Caco-2 (cell line): ENCODE results near the gene JAG2. TPM values are rescaled to one million over a fixed set of nuclear protein-coding genes. Genes with fewer than 3 reads are reported as not detected.
A peak's percentile ranks its signal among the peaks of the same experiment; 100 is the strongest.

Experiments used
- BruUV-seq: library from RNA; stranded (reverse); fragments of 400-500 nt; replicated peaks from 2 replicates; lab custom pipeline; 2021; lab: Mats Ljungman, UMichigan
- CTCF ChIA-PET: fragments of 300-600 bp; sonication (Branson Sonifier 250); formaldehyde crosslinking; loops from one replicate; lab custom pipeline; 2022; ENCODE audit warnings: antibody characterized with exemption; lab: Charles Lee
- POLR2A ChIA-PET: fragments of 300-600 bp; sonication (Branson Sonifier 250); formaldehyde crosslinking; loops from one replicate; lab custom pipeline; 2022; ENCODE audit warnings: antibody characterized with exemption; lab: Charles Lee
- DNase-seq, 2 experiments: peaks; one replicate each; pipeline versions ENCODE4 v3.0.0 to v3.0.0-alpha.2; 2020 to 2022
- H3K27me3 ChIP-seq: replicated peaks from 2 replicates; pipeline ENCODE4 v1.6.0; 2011; ENCODE audit warnings: low read length; ENCODE audit not compliant: control insufficient read depth, insufficient read depth
- H3K36me3 ChIP-seq: 2 replicates; pipeline ENCODE4 v1.5.1; 2011; ENCODE audit warnings: low read length; ENCODE audit not compliant: control insufficient read depth, insufficient read depth
- H3K4me1 ChIP-seq: fragments of 250-450 bp; sonication (Bioruptor Pico); 2 replicates; pipeline ENCODE4 v1.5.1; 2020; ENCODE audit warnings: mild to moderate bottlenecking
- H3K4me3 ChIP-seq: 2 replicates; pipeline ENCODE4 v1.5.1; 2011; ENCODE audit warnings: low read depth, mild to moderate bottlenecking, control low read depth, low read length
- H3K9me3 ChIP-seq: fragments of 250-450 bp; sonication (Bioruptor Pico); 2 replicates; pipeline ENCODE4 v1.5.1; 2020; ENCODE audit warnings: mild to moderate bottlenecking, moderate library complexity
- H3K27ac Mint-ChIP-seq: one replicate; pipeline ENCODE4 v1.8.0; 2022; ENCODE audit warnings: mixed read lengths; ENCODE audit not compliant: unreplicated experiment
- H3K27me3 Mint-ChIP-seq: one replicate; pipeline ENCODE4 v1.8.0; 2022; ENCODE audit warnings: mixed read lengths; ENCODE audit not compliant: insufficient read depth, unreplicated experiment
- H3K36me3 Mint-ChIP-seq: one replicate; pipeline ENCODE4 v1.8.0; 2022; ENCODE audit warnings: mild to moderate bottlenecking, mixed read lengths; ENCODE audit not compliant: insufficient read depth, unreplicated experiment
- H3K4me1 Mint-ChIP-seq: one replicate; pipeline ENCODE4 v1.8.0; 2022; ENCODE audit warnings: low read depth, mixed read lengths; ENCODE audit not compliant: unreplicated experiment
- H3K4me3 Mint-ChIP-seq: one replicate; pipeline ENCODE4 v1.8.0; 2022; ENCODE audit warnings: mild to moderate bottlenecking, moderate library complexity, mixed read lengths; ENCODE audit not compliant: unreplicated experiment
- H3K9me3 Mint-ChIP-seq: one replicate; pipeline ENCODE4 v1.8.0; 2022; ENCODE audit warnings: mixed read lengths; ENCODE audit not compliant: unreplicated experiment
- intact Hi-C: fragments of 100-400 bp; cut with micrococcal nuclease; formaldehyde crosslinking; loops from one replicate; pipeline ENCODE4 v1.10.0; 2022; ENCODE audit not compliant: unreplicated experiment
- total RNA-seq: library from RNA; stranded (reverse); gene quantifications from 2 replicates; pipeline ENCODE4 v1.2.3, GENCODE V29; 2022
- TF ChIP-seq, protein P1 (sequence below), 2 experiments: fragments of 200-600 bp in 1 of 2; IDR thresholded peaks; 1 replicate in 1 of 2; 2 replicates in 1 of 2; pipeline versions ENCODE4 v1.5.1 to v1.8.0; 2011 to 2022; ENCODE audit warnings: antibody characterized with exemption in 1 of 2, control low read depth in 1 of 2, inconsistent platforms in 1 of 2, low read depth in 1 of 2, low read length in 1 of 2, mild to moderate bottlenecking in 1 of 2, moderate library complexity in 1 of 2; ENCODE audit not compliant: insufficient read depth in 1 of 2, severe bottlenecking in 1 of 2, unreplicated experiment in 1 of 2

JAG2 gene
- total RNA-seq, 1 experiment from 2014 or later: 43.0 TPM

- H3K4me1 ChIP-seq: no peaks in the 10 kb centered on the region
- no peak overlapping the region for H3K27ac Mint-ChIP-seq
- no peak overlapping the region for H3K4me3 Mint-ChIP-seq
- ChIA-PET CTCF (no interaction called here), POLR2A (no interaction called here)
- H3K9me3 ChIP-seq: peaks cover 10% of the 10 kb centered on the region; the same call in 1 of the 2 replicates
- no peaks in the 10 kb centered on the region for H3K9me3 Mint-ChIP-seq
- H3K36me3 ChIP-seq: no peaks in the 10 kb centered on the region
- H3K4me1 Mint-ChIP-seq: no peaks in the 10 kb centered on the region
- no peak overlapping the region for H3K4me3 ChIP-seq
- TF ChIP-seq, protein P1, sequence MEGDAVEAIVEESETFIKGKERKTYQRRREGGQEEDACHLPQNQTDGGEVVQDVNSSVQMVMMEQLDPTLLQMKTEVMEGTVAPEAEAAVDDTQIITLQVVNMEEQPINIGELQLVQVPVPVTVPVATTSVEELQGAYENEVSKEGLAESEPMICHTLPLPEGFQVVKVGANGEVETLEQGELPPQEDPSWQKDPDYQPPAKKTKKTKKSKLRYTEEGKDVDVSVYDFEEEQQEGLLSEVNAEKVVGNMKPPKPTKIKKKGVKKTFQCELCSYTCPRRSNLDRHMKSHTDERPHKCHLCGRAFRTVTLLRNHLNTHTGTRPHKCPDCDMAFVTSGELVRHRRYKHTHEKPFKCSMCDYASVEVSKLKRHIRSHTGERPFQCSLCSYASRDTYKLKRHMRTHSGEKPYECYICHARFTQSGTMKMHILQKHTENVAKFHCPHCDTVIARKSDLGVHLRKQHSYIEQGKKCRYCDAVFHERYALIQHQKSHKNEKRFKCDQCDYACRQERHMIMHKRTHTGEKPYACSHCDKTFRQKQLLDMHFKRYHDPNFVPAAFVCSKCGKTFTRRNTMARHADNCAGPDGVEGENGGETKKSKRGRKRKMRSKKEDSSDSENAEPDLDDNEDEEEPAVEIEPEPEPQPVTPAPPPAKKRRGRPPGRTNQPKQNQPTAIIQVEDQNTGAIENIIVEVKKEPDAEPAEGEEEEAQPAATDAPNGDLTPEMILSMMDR (IDR thresholded peaks at IDR 0.05; ENCODE audit: insufficient read depth in 1 of 2, low read depth in 1 of 2, low read length in 1 of 2, severe bottlenecking in 1 of 2, unreplicated experiment in 1 of 2): no peak
- BruUV-seq: no TSS peak
- peak in 1 of 2 experiments; percentile 29 for DNase-seq
- no peaks in the 10 kb centered on the region for H3K27me3 Mint-ChIP-seq
- intact Hi-C loops: no loop called here
- H3K36me3 Mint-ChIP-seq: peaks cover 13% of the 10 kb centered on the region
- H3K27me3 ChIP-seq: no peaks in the 10 kb centered on the region
Measured at GRCh38 chr14:105137481-105138020, 31.0 kb downstream of the JAG2 start.

DNA sequence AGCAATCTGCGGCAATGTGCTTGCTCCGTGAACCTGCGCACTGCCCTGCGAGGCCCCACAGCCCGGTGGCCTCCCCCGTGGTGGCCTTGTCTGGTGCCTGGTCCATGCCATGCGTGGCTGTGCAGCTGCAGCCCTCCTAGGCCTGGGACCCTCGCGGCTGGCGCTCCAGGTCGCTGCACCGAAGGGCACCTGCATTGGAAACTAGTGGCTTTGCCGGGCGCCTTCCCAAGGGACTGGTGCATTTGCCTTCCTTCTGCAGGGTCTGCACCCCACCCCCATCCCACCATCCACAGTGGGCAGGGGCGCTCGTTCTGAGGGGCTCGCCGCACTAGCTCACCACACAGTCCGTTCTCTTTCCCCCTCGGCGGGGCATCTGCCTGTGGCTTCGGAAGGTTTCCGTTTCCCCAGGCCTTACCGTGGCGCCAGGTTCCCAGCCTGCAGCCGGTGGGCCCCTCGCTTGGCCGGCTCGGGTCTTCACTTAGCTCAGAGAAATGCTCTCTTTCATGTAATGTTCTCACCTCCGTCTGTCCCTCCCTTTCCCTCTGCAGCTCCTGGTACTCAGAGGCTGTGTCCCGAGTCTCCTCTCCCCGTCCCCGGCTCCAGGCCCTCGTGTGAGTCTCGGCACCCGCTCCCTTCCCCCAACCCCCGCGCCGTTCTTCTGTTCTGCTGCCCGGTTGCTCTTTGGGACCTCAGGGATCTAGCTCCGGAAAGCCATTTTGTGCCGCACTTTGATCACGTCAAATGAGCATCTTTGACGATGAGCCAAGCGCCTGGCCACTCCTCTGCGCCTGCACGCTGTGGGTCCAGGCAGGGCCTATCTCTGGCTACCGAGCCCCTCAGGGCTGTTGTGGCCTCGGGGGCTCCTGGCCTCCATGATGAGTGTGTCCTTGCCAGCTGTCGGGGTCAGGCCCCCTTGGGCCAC, 31.9 kb downstream of the JAG2 start:
- BruUV-seq: no TSS peak
- POLR2A ChIA-PET: interaction anchor here (0.6 to 0.7 kb wide), 2 partner anchors 31 to 310 kb away, joined by 3 to 6 read pairs; no protein-coding TSS in a partner anchor
- TF ChIP-seq, protein P1 (IDR thresholded peaks at IDR 0.05; ENCODE audit: insufficient read depth in 1 of 2, low read depth in 1 of 2, low read length in 1 of 2, severe bottlenecking in 1 of 2, unreplicated experiment in 1 of 2): no peak

GRCh38 chr14:105135700-105136395, 32.7 kb downstream of the JAG2 start:
- CTCF ChIA-PET: no interaction called here
- H3K4me3 Mint-ChIP-seq: no peak overlapping the region
- TF ChIP-seq, protein P1 (IDR thresholded peaks at IDR 0.05; ENCODE audit: insufficient read depth in 1 of 2, low read depth in 1 of 2, low read length in 1 of 2, severe bottlenecking in 1 of 2, unreplicated experiment in 1 of 2): no peak
- peaks cover 3% of the 10 kb centered on the region for H3K36me3 Mint-ChIP-seq
- DNase-seq: peak in 1 of 2 experiments; percentile 25
- no peaks in the 10 kb centered on the region for H3K9me3 Mint-ChIP-seq
- no peaks in the 10 kb centered on the region for H3K4me1 Mint-ChIP-seq
- no peaks in the 10 kb centered on the region for H3K27me3 Mint-ChIP-seq
- Histone ChIP-seq H3K4me1 (no peaks in the 10 kb centered on the region), H3K4me3 (no peak overlapping the region), H3K36me3 (no peaks in the 10 kb centered on the region), H3K27me3 (no peaks in the 10 kb centered on the region), H3K9me3 (peaks cover 22% of the 10 kb centered on the region)
- POLR2A ChIA-PET: interaction anchor here (0.6 to 0.7 kb wide), 2 partner anchors 32 to 309 kb away, joined by 3 to 6 read pairs; no protein-coding TSS in a partner anchor
- intact Hi-C loops: no loop called here
- BruUV-seq: no TSS peak
- H3K27ac Mint-ChIP-seq: no peak overlapping the region

More for the DNA sequence above, 31.9 kb downstream of the JAG2 start:
- Mint-ChIP-seq H3K36me3 (peaks cover 11% of the 10 kb centered on the region), H3K9me3 (no peaks in the 10 kb centered on the region), H3K4me3 (no peak overlapping the region), H3K27me3 (no peaks in the 10 kb centered on the region), H3K27ac (no peak overlapping the region), H3K4me1 (no peaks in the 10 kb centered on the region)
- no peaks in the 10 kb centered on the region for H3K4me1 ChIP-seq
- peaks cover 16% of the 10 kb centered on the region for H3K9me3 ChIP-seq
- H3K36me3 ChIP-seq: no peaks in the 10 kb centered on the region
- H3K27me3 ChIP-seq: no peaks in the 10 kb centered on the region
- CTCF ChIA-PET: no interaction called here
- intact Hi-C loops: no loop called here
- H3K4me3 ChIP-seq: no peak overlapping the region
- DNase-seq: peak in 1 of 2 experiments; percentile 22
